Measurements from ENCODE around the gene SDK1.

GRCh38 chr7:3280946-3281656 is 20.0 kb upstream of the SDK1 start:
- TF ChIP-seq ZNF384 (IDR thresholded peaks at IDR 0.05) (no peak), NFRKB (IDR thresholded peaks at IDR 0.05) (no peak), BHLHE40 (IDR thresholded peaks at IDR 0.05; ENCODE audit: borderline replicate concordance) (no peak), HDGF (IDR thresholded peaks at IDR 0.05; ENCODE audit: borderline replicate concordance) (no peak), FOXK2 (IDR thresholded peaks at IDR 0.05) (no peak), LEF1 (IDR thresholded peaks at IDR 0.05; ENCODE audit: borderline replicate concordance) (no peak), FOXA1 (IDR thresholded peaks at IDR 0.05) (no peak), TARDBP (IDR thresholded peaks at IDR 0.05) (no peak), SUZ12 (IDR thresholded peaks at IDR 0.05) (no peak), CTBP1 (IDR thresholded peaks at IDR 0.05; ENCODE audit: borderline replicate concordance) (no peak)
